DMS53 (cell line): Measurements from ENCODE around the gene RPL37.
"Not testable (repeated sequence)": the region's sequence is repeated elsewhere in the genome, so short reads cannot be mapped to it uniquely, and the experiment has no call there.

Source experiments
- DNase-seq: peaks from one replicate; lab custom pipeline; 2025; lab: John Stamatoyannopoulos, UW

RPL37 gene

GRCh38 chr5:40797273-40798011 lies 37.6 kb downstream of the RPL37 start:
- peak; percentile 70 for DNase-seq

GRCh38 chr5:40796487-40796889 lies 38.5 kb downstream of the RPL37 start:
- DNase-seq: no peak

- DNase-seq: not testable (repeated sequence)
These were observed 40.1 kb downstream of the RPL37 start for GRCh38 chr5:40794877-40795276.

GRCh38 chr5:40794340-40794739 lies 40.7 kb downstream of the RPL37 start:
- DNase-seq: not testable (repeated sequence)

GRCh38 chr5:40792691-40793090 lies 42.3 kb downstream of the RPL37 start:
- DNase-seq: not testable (repeated sequence)

GRCh38 chr5:40791715-40792139 lies 43.3 kb downstream of the RPL37 start:
- no peak for DNase-seq

GRCh38 chr5:40790947-40791593 lies 44.0 kb downstream of the RPL37 start:
- no peak for DNase-seq

GRCh38 chr5:40788941-40789340 lies 46.1 kb downstream of the RPL37 start:
- DNase-seq: not testable (repeated sequence)

GRCh38 chr5:40787986-40788385 lies 47.0 kb downstream of the RPL37 start:
- DNase-seq: no peak

GRCh38 chr5:40786664-40787063 lies 48.4 kb downstream of the RPL37 start:
- DNase-seq: not testable (repeated sequence)

GRCh38 chr5:40784916-40785315 lies 50.1 kb downstream of the RPL37 start:
- DNase-seq: no peak

GRCh38 chr5:40784027-40784653 lies 50.9 kb downstream of the RPL37 start:
- peak; percentile 69 for DNase-seq

- DNase-seq: no peak
These were observed 53.1 kb downstream of the RPL37 start for GRCh38 chr5:40781843-40782409.

GRCh38 chr5:40780858-40781257 lies 54.2 kb downstream of the RPL37 start:
- DNase-seq: no peak

- DNase-seq: no peak
These were observed 54.8 kb downstream of the RPL37 start for GRCh38 chr5:40780199-40780598.

- DNase-seq: no peak
These were observed 55.5 kb downstream of the RPL37 start for GRCh38 chr5:40779561-40779960.

- DNase-seq: no peak
These were observed 56.9 kb downstream of the RPL37 start for GRCh38 chr5:40778133-40778532.

- DNase-seq: peak; percentile 8
These were observed 58.4 kb downstream of the RPL37 start for GRCh38 chr5:40776658-40776977.

- DNase-seq: no peak
These were observed 59.0 kb downstream of the RPL37 start for GRCh38 chr5:40775846-40776657.
